ENCODE data around the gene OR10A6.
A peak's percentile ranks its signal among the peaks of the same experiment; 100 is the strongest.

The OR10A6 gene

GRCh38 chr11:7909585-7910285, 21.3 kb downstream of the OR10A6 start:
- DNase-seq = no peak

DNA sequence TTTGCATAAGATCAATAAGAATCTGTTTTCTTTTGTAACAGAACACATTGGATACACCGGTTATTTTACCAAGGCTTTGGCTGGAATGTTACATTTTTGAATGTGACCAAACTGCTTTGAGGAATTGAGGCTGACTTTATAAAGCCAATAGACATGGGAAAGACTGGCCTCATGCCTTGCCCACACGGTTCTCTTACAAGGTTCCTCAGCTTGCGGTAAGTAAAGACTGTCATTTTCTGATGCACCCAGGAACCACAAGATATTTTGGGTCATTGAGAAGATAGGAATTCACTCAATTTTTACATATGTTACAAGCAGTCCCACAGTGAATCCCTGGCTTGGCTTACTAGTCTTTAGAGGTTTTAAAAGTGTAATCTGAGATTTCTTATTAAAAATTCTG, 23.9 kb downstream of the OR10A6 start:
- DNase-seq = no peak

GRCh38 chr11:7906481-7906880, 24.6 kb downstream of the OR10A6 start:
- DNase-seq = no peak

DNA sequence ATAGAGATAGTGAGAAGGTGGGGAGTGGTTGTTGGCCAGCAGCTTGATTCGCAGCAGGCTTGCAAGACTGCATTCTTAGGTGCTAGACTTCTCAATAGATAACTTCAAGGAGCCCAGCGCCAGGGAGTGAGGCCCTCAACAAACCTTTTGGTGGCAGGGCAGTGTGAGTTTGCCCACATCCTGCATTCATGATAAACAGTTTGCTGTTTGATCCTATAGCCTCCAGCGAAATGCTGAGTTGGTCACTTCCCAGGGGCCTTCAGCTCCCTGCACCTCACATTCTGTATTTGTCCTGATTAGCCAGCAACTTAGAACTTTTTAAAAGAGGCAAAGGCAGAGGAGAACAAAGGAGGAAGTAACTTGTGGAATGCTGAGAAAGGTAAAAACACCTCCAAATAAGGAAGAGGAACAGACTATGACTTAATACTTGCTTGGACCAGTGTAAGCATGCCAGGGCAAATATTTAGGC, 25.1 kb downstream of the OR10A6 start:
- DNase-seq = no peak

DNA sequence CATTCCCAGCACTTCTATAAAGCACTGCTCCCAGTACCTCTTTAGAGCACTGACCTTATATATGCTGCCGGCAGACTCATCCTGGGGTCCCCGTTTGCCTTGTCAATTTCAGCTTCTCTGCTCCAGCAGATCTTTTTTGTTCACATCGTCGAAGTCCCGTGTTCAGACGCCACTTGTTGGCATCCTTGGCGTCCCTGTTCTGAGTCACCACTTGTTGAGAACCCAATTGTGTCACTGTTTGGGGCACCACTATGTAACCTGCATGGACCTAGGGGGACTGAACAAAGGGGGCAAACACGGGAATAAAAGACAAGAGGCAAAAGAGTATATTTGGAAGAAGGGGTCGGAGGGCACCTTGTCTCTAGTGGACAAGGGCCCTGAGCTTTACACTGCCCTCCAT, 25.5 kb downstream of the OR10A6 start:
- DNase-seq = no peak

GRCh38 chr11:7904917-7905316, 26.2 kb downstream of the OR10A6 start:
- DNase-seq = peak; percentile 66

GRCh38 chr11:7903940-7904339, 27.1 kb downstream of the OR10A6 start:
- no peak for DNase-seq

DNA sequence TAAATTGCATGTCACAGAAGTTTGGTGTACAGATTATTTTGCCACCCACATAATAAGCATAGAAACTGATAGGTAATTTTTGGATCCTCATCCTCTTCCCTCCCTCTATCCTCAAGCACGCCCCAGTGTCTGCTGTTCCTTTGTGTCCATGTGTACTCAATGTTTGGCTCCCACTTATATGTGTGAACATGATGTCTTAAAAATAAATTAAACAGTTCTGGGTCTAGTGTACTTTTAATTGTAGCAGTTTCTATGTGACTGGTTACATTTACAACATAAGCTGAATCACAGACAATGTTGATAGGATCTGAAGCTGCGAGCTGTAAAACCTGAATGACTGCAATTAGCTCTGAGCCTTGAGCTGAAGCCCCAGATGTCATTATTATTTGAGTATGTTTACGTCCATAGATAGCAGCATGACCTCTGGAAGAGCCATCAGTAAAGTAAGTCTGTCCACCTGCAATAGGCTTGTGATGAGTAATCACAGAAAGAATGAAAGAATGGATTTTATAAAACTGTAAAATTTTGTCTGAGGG, 29.7 kb downstream of the OR10A6 start:
- DNase-seq = no peak

DNA sequence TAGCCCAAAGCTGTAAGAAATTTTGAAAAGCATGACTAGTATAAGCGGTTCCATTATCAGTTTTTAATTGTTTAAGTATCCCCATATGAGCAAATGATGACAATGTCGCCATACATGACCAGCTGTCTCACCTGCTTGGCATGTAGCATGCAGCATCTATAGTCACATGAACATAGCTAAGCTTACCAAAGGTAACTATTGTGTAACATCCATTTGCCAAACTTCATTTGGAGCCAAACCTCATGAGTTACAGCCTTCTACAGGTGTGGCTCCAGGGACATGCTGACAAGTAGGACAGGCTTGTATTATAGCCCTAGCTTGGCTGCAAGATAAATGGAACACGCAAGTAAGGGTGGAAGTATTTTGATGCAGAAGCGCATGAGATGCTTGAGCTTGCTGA, 30.4 kb downstream of the OR10A6 start:
- no peak for DNase-seq

DNA sequence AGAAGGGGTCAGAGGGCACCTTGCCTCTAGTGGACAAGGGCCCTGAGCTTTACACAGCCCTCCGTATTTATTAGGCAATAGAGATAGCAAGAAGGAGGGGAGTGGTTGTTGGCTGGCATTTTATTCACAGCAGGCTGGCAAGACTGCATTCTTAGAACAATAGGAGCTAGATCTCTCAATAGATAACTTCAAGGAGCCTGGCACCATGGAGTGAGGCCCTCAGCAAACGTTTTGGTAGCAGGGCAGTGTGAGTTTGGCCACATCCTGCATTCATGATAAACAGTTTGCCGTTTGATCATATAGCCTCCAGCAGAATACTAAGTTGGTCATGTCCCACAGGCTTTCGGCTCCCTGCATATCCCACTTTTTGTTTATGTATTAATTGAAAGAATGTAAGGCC, 31.6 kb downstream of the OR10A6 start:
- DNase-seq = no peak

- DNase-seq = no peak
Observed at GRCh38 chr11:7898666-7899283, 32.3 kb downstream of the OR10A6 start.

GRCh38 chr11:7896009-7896785, 34.9 kb downstream of the OR10A6 start:
- no peak for DNase-seq

GRCh38 chr11:7894251-7894650, 36.8 kb downstream of the OR10A6 start:
- DNase-seq = no peak

DNA sequence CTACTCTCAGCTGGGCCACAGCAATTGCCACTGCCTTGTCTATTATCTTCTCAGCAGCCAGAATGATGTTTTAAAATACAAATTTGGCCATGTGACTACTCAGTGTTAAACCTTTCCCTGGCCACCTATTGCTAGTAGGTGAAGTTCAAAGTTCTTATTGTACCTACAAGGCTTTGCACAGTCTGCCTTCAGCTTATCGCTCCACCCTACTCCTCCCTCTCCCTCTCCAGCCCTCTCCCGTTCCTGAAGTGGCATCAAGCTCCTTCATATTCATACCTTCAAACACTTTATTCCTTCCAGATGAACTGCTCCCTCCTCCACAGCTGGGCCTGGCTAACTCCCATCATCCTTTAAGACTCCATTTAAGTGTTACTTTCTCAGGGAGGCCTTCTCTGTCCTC, 37.3 kb downstream of the OR10A6 start:
- DNase-seq = no peak

DNA sequence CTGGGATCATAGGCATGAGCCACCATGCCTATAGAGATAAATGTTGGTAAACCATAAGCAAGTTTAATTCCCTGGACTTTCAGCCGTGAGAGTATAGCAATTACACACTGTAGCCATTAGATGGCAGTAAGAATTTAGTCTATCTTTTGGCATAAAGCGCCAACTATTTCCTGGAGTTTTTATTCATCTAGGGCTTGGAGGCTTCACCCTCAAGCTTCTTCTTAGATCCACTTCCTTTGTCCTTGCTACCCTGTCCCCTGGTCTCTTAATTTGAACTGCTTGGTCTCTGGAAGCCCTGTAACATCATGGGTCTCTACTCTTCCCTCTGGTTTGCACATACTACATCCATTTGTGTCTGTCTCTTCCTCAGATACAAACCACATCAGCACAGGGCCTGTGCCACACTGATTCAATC, 38.2 kb downstream of the OR10A6 start:
- DNase-seq = peak; percentile 85

DNA sequence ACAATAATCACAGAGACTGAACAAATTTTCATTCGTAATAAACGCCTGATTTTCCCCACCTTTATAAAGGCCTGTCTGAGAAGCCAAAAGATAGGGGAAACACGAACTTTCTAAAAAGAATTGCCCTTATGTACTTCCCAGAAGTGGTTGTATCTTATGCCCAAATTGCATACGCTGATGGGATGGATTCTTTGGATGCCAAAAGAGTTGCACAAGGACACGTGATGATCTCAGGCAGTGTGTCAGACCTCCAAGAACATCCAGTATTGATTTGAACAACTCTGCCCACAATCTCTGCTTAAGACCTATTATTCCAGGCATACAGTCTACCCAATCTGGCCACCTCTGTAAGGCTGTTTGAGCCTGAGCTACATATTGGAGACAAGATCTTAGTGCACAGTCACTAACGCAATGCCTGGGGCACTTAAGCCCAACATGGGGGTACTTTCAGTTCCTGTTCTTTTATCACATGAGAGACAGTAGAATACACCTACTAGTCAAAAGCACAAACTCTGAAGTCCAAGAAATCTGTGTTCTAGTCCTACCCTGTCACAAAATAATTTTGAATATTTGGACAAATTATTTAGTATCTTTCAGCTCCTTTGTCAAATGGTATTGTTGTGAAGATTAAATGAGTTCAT, 38.9 kb downstream of the OR10A6 start:
- DNase-seq = peak; percentile 92

- no peak for DNase-seq
Observed at GRCh38 chr11:7890417-7891172, 40.5 kb downstream of the OR10A6 start.

DNA sequence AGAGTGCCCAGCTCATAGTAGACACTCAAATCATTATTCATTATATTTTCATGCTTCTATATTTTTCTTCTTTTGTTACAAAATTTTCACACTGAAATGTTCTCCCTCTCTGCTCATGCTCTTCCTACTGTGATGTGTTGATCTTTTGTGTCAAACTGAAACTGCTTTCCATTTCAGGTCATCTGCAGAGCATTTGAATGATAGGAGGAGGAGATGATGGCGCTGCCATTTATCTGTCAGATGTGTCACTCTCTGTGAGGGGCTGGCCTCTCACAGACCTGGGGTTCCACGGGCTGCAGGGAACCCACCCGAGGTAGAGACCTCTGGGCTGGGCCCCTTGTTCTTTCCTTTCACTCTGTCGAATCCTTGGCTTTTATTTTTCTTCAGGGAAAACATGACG, 41.1 kb downstream of the OR10A6 start:
- no peak for DNase-seq

- peak; percentile 81 for DNase-seq
Observed at GRCh38 chr11:7882860-7883259, 48.2 kb downstream of the OR10A6 start.
